ENCODE data around the gene PRIMA1.

DNA sequence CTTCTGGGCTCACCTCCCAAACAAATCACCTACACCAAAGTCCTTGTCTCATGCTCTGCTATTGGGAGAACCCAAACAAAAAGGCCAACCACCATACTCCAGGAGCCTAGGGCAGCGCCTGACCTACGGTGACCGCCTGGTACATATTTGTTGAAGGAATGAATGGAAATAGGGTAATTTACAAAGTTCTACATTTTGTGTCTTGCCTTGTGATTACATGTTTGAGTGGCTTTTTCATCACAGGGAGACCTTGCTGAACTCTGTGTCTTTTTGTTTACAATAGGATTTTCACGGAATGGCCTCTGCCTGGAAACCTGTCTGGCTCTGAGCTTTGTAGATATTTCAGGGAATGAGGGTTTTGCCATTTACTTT, 11.3 kb upstream of the PRIMA1 start:
- TF ChIP-seq, protein P1, sequence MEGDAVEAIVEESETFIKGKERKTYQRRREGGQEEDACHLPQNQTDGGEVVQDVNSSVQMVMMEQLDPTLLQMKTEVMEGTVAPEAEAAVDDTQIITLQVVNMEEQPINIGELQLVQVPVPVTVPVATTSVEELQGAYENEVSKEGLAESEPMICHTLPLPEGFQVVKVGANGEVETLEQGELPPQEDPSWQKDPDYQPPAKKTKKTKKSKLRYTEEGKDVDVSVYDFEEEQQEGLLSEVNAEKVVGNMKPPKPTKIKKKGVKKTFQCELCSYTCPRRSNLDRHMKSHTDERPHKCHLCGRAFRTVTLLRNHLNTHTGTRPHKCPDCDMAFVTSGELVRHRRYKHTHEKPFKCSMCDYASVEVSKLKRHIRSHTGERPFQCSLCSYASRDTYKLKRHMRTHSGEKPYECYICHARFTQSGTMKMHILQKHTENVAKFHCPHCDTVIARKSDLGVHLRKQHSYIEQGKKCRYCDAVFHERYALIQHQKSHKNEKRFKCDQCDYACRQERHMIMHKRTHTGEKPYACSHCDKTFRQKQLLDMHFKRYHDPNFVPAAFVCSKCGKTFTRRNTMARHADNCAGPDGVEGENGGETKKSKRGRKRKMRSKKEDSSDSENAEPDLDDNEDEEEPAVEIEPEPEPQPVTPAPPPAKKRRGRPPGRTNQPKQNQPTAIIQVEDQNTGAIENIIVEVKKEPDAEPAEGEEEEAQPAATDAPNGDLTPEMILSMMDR (IDR thresholded peaks at IDR 0.05), result no peak
- no peak for TF ChIP-seq POLR2A (IDR thresholded peaks at IDR 0.05)
